H1 (cell line): Measurements from ENCODE around the gene ENOX2.

ENCODE experiments used
- ATF3 ChIP-seq: IDR thresholded peaks from 2 replicates; pipeline ENCODE4 v1.6.1; 2011; ENCODE audit warnings: low read depth, mild to moderate bottlenecking, low read length; ENCODE audit not compliant: insufficient read depth
- CHD1 ChIP-seq: IDR thresholded peaks from 2 replicates; pipeline ENCODE4 v1.6.1; 2012; ENCODE audit warnings: low read depth, low read length, improper control_type of control experiment
- CTCF ChIP-seq, 3 experiments: IDR thresholded peaks; 1 replicate in 2 of 3; 2 replicates in 1 of 3; pipeline versions ENCODE4 v1.5.1 to v1.6.1; 2011; ENCODE audit warnings: low read length in 3 of 3, mild to moderate bottlenecking in 3 of 3, inconsistent platforms in 2 of 3, low read depth in 1 of 3, moderate library complexity in 1 of 3; ENCODE audit not compliant: insufficient read depth in 1 of 3; ENCODE audit errors: control extremely low read depth in 1 of 3
- EP300 ChIP-seq, 2 experiments: IDR thresholded peaks; 1 replicate in 1 of 2; 2 replicates in 1 of 2; pipeline ENCODE4 v1.6.1; 2011 to 2012; ENCODE audit warnings: low read depth in 2 of 2, low read length in 2 of 2, mild to moderate bottlenecking in 2 of 2, borderline replicate concordance in 1 of 2, inconsistent platforms in 1 of 2, moderate library complexity in 1 of 2
- FOSL1 ChIP-seq: IDR thresholded peaks from 2 replicates; pipeline ENCODE4 v1.6.1; 2011; ENCODE audit warnings: mild to moderate bottlenecking, low read depth, low read length, moderate library complexity; ENCODE audit not compliant: insufficient read depth
- HDAC2 ChIP-seq, 2 experiments: fragments of 300-600 bp in 1 of 2; sonication (generic) in 1 of 2; IDR thresholded peaks; 2 replicates each; pipeline ENCODE4 v1.6.1; 2011 to 2012; ENCODE audit warnings: low read depth in 2 of 2, low read length in 2 of 2, mild to moderate bottlenecking in 2 of 2, moderate library complexity in 2 of 2, borderline replicate concordance in 1 of 2, inconsistent platforms in 1 of 2
- POLR2A ChIP-seq, 2 experiments: IDR thresholded peaks; 1 replicate in 1 of 2; 2 replicates in 1 of 2; pipeline ENCODE4 v1.6.1; 2011; ENCODE audit warnings: low read depth in 2 of 2, low read length in 2 of 2, mild to moderate bottlenecking in 2 of 2; ENCODE audit errors: control extremely low read depth in 1 of 2
- POLR2AphosphoS5 ChIP-seq: IDR thresholded peaks from 2 replicates; pipeline ENCODE4 v1.6.1; 2011; ENCODE audit warnings: low read depth, low read length
- RAD21 ChIP-seq, 2 experiments: IDR thresholded peaks in 1 of 2; conservative IDR thresholded peaks in 1 of 2; 2 replicates each; pipeline ENCODE4 v1.6.1; 2011; ENCODE audit warnings: low read depth in 2 of 2, low read length in 2 of 2, improper control_type of control experiment in 1 of 2, inconsistent platforms in 1 of 2, mild to moderate bottlenecking in 1 of 2, moderate library complexity in 1 of 2

GRCh38 chrX:130606425-130606824, 296.6 kb downstream of the ENOX2 start:
- no peak for TF ChIP-seq ATF3
- TF ChIP-seq FOSL1: no peak
- TF ChIP-seq CHD1: no peak
- TF ChIP-seq POLR2A (IDR thresholded peaks at IDR 0.05; ENCODE audit: control extremely low read depth in 1 of 2, low read depth in 2 of 2, low read length in 2 of 2): no peak
- TF ChIP-seq EP300 (IDR thresholded peaks at IDR 0.05; ENCODE audit: borderline replicate concordance in 1 of 2, low read depth in 2 of 2, low read length in 2 of 2): no peak
- no peak for TF ChIP-seq CTCF (IDR thresholded peaks at IDR 0.05; ENCODE audit: control extremely low read depth in 1 of 3, insufficient read depth in 1 of 3, low read depth in 1 of 3, low read length in 3 of 3)
- no peak for TF ChIP-seq POLR2AphosphoS5
- TF ChIP-seq RAD21 (IDR thresholded peaks at IDR 0.05 in 1 of 2, conservative IDR thresholded peaks at IDR 0.05 in 1 of 2; ENCODE audit: low read depth in 2 of 2, low read length in 2 of 2): no peak
- TF ChIP-seq HDAC2 (IDR thresholded peaks at IDR 0.05; ENCODE audit: borderline replicate concordance in 1 of 2, low read depth in 2 of 2, low read length in 2 of 2): no peak
